Activated CD8-positive, alpha-beta memory T cell treated with anti-CD3 and anti-CD28 coated beads for 36 hours (primary cell): ENCODE data around the gene FGFR3. TPM values are rescaled to one million over a fixed set of nuclear protein-coding genes. Genes with fewer than 3 reads are reported as not detected.

Experiments used
- total RNA-seq, 2 experiments: library from RNA; stranded (reverse); gene quantifications; one replicate each; pipeline ENCODE4 v1.2.3, GENCODE V29; 2021

Gene FGFR3
- total RNA-seq, 2 experiments from 2014 or later: 0.08 TPM; not detected in 1

Other genes starting within 250 kb of the FGFR3 start
- 1 to 10 TPM in 1 of 2 experiments, under 1 TPM in 1; 0.94 to 2.8 TPM for gene FAM53A, start 109.0 kb upstream of the FGFR3 start, total RNA-seq
- 100 to 1,000 TPM; 181 to 182 TPM for gene SLBP, start 81.0 kb upstream of the FGFR3 start, total RNA-seq
- gene TMEM129, start 72.0 kb upstream of the FGFR3 start, total RNA-seq: 10 to 100 TPM; 24.8 to 25.6 TPM
- 100 to 1,000 TPM; 139 to 144 TPM for gene TACC3, start 71.8 kb upstream of the FGFR3 start, total RNA-seq
- gene LETM1, start 62.9 kb downstream of the FGFR3 start, total RNA-seq: 10 to 100 TPM; 88.8 to 94.7 TPM
- gene NSD2, start 78.1 kb downstream of the FGFR3 start, total RNA-seq: 100 to 1,000 TPM; 166 to 177 TPM
- 10 to 100 TPM; 43.4 to 50.5 TPM for gene NELFA, start 215.7 kb downstream of the FGFR3 start, total RNA-seq